GM20431 (cell line): ENCODE measurements around the gene USP6.
"Not testable (repeated sequence)": the region's sequence is repeated elsewhere in the genome, so short reads cannot be mapped to it uniquely, and the experiment has no call there.

Experiments used
- in situ Hi-C: fragments of 300-500 bp; cut with MseI, MboI; formaldehyde crosslinking; loops from one replicate; pipeline ENCODE4 v1.15.0; 2020; ENCODE audit warnings: low sequenced_read_pairs; ENCODE audit not compliant: unreplicated experiment

Gene USP6

DNA sequence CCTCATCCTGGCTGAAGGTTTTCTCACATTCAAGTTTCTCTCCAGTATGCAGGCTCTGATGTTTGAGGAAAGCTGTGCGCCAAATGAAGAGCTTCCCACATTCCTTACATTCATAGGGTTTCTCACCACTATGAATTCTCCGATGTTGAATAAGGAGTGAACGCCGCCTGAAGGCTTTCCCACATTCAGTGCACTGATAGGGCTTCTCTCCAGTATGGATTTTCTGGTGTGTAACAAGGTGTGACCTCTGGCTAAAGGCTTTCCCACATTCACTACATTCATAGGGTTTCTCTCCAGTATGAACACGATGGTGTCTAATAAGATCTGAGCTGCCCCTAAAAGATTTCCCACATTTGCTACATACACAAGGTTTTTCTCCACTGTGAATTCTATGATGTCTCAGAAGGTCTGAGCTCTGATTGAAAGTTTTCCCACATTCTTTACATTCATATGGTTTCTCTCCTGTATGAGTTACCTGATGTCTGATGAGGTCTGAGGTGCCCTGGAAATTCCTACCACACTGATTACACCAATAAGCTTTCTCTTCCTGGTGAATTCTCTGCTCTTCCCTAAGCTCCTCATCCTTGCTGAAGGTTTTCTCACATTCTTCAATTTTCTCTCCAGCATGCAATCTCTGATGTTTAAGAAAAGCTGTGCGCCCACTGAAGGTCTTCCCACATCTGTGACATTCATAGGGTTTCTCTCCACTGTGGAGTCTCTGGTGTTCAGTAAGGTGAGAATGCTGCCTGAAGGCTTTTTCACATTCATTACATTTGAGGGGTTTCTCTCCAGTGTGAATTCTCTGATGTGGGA is 67.0 kb downstream of the USP6 start:
- in situ Hi-C loops = no loop called here

DNA sequence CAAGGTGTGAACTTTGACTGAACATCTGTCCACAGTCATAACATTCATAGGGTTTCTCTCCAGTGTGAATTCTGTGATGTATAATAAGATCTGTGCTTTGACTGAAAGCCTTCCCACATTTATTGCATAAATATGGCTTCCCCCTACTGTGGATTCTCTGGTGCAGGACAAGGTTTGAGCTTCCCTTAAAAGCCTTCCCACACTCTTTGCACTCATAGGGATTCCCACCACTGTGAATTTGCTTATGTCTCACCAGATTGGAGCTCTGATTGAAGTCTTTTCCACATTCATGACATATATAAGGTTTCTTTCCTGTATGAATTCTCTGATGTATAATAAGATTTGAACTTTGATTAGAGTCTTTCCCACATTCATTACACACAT is 67.6 kb downstream of the USP6 start:
- in situ Hi-C loops = no loop called here

DNA sequence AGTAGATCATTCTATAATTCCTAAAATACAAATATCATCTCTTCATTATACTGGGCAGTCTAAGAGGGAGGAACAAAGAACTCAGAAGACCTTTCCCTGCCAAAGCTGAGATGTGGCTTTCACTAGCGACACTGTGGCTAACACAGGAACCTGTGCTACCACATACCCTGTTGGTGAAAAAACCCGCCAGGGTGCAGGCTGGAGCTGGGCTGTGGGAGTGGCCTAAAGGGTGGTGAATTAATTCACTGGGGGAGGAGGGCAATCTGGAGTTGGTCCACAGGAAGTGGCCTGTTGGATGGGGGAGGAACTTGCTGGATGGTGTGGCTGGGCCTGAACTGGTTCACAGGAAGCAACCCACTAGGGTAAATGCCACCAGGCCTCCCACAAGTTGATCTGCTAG is 68.5 kb downstream of the USP6 start:
- in situ Hi-C loops = no loop called here

DNA sequence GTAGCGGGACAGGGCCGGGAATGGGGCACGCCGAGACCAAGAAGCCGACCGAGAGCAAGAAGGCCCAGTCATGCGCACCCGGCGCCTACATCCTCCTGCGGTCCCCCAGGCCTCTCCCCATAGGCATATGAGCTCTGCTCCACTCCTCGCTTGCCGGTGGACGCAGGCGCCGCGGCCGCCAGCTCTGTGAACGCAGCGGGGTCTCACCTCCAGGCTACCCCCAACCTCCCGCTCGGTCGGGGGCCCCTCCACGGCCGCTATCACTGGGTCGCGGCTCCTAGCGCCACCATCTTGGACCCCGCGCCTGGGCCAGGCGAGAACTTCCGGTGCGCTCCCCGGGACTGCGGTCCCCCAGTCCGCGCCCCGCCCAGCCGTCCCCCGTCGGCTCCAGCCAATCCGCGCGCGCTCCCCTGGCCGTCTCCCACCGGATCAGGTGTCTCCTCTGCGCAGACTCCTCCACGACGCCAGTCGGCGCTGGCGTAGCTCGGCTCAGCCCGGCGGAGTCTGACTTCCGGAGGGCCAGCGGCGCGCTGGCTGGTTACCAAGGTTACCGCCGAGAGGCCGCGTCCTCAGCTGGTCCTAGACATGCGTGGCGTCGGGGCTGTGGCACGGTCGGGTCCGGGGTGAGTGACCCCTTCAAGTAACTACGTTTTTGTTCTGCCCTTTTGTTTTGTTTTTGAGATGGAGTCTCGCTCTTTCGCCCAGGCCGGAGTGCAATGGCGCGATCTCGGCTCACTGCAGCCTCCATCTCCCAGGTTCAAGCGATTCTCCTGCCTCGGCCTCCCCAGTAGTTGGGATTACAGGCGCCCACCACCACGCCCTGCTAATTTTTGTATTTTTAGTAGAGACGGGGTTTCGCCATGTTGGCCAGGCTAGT is 75.9 kb downstream of the USP6 start, which contains the start of gene ZNF594:
ZNF594 (minus strand) TSS at position 328 of the 877 bp plus-strand sequence. CDS start 7,612 bp downstream, outside the sequence.
- in situ Hi-C loops = no loop called here

DNA sequence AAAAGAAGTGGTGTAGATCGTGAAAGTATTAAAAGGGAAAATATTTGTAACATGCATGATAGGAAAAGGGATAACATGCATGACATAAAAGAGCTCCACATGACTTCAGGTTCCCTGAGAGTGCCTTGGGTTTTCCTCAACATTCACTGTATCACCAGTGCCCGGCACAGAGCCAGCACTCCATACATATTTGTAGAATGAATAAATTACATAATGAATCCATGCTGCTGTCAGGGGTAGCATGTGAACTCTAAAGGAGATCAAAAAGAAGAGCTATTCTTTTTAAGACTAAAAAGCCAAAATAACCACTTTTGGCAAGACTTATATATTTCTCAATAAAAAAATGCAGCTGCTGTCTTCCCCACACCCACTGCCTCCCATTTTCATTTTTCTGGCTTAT is 78.5 kb downstream of the USP6 start:
- in situ Hi-C loops = no loop called here

DNA sequence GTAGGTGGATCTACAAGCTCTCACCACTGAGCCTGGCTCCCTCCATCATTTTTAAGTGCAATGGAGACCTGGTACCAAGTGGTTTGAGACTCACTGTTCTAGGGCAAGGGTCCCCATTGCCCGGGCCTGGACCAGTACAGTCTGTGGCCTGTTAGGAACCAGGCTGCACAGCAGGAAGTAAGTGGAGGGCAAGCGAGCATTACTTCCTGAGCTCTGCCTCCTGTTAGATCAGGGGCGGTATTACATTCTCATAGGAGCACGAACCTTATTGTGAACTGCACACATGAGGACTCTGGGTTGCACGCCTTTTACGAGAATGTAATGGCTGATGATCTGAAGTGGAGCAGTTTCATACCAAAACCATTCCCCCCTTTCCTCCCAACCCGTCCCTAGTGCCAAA is 82.6 kb downstream of the USP6 start:
- in situ Hi-C loops = no loop called here

DNA sequence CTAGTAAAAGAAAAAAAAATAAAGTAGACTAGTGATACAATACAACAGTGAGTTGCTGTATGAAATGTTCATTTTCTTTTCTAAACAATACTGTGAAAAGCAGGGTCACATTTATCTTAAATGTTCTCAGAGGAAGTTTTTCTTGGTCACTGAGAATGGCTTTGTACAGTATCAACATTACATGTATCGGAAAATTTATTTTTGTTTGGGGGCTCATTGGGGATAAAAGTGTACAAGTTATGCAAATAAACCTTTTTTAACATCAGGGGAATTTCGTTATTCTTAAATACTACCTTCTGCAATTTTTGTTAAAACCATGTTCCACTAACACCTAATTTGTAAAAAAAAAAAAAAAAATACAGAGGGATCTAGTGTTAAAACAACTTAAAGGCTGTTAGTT is 84.5 kb downstream of the USP6 start:
- in situ Hi-C loops = no loop called here

DNA sequence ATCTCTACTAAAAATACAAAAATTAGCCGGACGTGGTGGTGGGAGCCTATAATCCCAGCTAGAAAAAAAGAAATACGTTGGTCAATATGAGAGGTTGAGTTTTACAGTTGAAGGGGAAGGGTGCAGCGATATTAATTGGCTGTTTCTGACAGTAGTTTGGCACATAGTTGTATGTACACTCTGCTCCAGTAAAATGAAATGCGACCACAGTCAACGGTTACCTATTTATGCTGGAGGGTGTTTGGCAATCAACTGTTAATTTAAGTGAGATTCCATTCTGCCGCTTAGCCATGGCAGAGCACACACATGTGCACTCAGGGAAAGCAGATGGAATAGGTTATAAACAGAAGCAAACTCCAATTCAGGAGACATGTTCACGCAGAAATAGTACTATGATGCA is 85.2 kb downstream of the USP6 start:
- in situ Hi-C loops = no loop called here

DNA sequence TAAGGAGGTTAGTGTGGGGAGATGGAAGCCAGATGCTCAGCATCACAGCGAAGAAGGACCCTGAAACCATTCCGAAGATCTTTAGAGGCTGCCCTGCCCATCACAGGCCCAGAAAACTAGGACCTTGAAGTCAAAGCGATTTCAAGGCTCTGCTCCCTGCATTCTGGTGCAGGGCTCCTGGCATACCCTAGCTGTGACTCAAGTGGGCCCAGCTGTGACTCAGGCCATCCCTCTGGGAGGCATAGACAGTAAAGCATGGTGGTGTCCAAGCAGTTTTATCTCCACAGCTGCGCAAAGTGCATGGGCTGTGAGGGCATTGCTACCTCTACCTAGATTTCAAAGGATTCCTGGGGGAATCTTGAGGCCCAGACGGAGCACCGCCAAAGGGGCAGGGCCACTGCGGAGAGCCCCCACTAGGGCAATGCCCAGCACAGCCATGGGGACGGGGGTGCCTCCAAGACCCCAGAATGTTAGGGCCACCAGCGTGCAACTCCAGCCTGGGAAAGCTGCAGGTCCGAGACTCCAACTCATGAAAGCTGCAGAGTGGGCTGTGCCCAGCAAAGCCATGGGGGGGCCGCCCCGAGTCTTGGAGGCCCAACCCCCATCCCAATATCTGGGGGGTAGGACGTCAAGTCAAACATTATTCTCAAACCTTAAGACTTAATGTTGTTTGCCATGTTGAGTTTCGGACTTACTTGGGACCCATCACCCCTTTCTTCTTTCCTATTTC is 87.5 kb downstream of the USP6 start:
- in situ Hi-C loops = no loop called here

DNA sequence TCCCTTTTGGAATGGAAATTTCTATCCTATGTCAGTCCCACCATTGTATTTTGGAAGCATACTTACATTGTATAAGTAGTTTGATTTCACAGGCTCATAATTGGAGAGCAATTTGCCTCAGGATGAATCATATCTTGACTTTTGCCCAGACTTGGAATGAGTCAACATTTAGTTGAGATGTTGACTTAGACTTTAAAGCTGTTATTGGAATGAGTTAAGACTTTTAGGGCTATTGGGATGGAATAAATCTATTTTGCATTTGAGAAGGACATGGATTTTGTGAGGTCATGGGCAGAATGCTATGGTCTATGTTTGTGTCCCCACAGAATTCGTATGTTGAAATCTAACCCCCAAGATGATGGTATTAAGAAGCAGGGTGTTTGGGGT is 88.1 kb downstream of the USP6 start:
- in situ Hi-C loops = no loop called here

DNA sequence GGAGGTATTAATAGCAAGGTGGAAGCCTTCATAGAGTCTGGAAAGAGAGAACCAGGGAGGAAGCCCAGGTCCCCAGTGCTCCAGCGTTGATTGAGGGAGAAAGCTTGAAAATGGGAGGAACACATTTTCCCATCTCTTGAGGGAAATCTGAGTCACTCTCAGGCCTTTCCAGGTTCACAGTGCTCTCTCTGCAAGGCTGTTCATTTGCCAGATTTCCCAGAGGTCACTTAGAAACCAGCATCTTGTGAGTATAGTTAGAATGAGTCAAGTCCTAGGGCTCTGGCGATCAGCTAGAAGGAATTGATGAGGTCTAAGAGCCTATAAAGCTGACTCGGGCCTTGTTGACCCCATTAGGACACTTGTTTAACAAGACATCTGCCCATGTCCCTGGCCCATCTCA is 93.6 kb downstream of the USP6 start:
- in situ Hi-C loops = no loop called here

DNA sequence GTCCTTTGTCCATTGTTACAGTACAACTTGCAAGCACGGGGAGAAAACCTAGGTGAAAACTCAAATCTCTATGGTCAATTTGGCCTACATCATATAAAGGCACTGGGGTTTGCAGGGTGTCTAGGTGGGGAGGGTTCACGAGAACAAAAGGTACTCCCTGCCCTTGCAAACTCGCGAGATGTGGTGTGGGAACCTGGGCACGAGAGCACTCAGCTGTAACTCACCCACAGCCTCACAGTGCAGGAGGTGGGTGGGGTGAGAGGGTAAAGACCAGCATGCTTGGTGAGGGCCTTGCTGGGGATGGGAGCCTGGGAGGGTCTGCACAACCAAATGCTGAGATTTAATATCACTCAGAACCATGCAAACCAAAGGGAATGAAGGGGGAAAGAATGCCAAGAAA is 94.3 kb downstream of the USP6 start:
- in situ Hi-C loops = no loop called here

DNA sequence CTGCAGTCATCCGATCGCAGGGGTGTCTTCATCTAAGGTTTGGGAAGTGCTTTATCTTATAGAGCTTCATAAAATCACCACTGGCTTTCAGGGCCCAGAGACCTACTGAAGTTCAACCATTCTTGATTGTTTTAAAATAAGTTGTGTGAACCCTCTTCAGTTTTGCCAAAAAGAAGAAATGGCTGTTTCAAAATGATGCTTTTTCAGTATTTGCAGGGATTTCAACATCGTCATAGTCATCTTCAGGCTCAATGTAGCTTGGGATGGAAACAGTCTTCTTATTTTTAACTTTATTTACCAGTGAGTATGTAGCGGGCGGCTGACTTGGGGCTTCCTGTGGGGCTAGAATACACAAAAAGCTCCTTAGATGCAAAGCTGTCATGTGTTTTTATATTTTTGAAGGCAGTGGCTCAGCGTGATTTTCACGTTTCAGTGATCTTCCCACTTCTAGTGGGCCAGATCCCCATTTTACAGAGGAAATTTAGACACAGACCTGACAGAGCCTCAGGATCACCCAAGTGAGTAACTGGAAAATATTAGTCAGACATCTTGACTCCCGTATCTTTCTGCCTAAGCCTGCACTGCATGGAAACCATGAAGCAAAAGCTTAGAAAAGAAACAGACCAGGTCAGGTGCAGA is 94.9 kb downstream of the USP6 start:
- in situ Hi-C loops = no loop called here

DNA sequence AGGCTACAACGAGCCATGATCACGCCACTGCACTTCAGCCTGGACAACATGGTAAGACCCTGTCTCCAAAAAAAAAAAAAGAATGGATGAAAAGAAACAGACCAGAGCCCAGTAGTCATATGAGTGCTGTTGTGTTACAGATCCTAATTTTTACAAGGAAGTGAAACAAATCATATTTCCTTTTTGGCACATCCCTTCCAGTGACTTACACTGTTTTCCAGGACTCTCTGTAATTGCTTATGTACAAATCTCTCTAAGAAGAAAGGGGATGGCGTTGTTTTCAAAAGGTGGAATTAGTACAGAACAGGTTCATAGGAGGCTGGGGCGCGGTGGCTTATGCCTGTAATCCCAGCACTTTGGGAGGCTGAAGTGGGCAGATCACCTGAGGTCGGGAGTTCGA is 95.6 kb downstream of the USP6 start:
- in situ Hi-C loops = no loop called here

DNA sequence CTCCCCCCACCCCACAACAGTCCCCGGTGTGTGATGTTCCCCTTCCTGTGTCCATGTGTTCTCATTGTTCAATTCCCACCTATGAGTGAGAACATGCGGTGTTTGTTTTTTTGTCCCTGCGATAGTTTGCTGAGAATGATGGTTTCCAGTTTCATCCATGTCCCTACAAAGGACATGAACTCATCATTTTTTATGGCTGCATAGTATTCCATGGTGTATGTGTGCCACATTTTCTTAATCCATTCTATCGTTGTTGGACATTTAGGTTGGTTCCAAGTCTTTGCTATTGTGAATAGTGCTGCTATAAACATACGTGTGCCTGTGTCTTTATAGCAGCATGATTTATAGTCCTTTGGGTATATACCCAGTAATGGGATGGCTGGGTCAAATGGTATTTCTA is 101.7 kb downstream of the USP6 start:
- in situ Hi-C loops = not testable (repeated sequence)

DNA sequence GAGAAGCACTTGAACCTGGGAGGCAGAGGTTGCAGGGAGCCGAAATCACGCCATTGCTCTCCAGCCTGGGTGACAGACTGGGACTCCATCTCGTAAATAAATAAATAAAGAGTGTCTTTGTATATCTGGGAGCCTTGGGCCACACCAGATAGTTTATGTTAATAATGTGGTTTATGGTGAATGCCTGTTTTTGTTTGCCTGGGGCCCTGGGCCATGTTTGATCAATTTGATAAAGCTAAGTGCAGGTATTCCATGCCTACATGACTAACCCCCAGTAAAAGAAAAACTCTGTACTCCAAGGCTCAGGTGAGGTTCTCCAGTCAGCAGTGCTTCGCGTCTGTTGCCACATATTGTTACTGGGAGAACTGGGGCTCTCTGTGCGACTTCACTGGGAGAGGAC is 103.7 kb downstream of the USP6 start:
- in situ Hi-C loops = no loop called here

DNA sequence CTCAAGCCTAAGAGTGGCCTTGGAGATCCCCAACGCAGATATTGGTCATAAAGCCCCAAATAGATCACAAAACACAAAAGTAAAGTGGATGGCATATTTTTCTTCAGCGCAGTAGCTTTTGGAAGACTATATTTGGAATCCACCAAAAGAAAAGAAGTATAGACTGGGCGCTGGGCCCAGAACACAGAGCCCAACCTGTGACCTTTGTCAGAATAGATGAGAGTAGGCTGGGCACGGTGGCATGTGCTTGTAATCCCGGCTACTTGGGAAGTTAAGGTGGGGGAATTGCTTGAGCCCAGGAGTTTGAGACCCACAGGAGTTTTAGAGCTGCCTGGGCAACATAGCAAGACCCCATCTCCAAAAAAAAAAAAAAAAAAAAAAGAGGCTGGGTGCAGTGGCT is 104.2 kb downstream of the USP6 start:
- in situ Hi-C loops = no loop called here

DNA sequence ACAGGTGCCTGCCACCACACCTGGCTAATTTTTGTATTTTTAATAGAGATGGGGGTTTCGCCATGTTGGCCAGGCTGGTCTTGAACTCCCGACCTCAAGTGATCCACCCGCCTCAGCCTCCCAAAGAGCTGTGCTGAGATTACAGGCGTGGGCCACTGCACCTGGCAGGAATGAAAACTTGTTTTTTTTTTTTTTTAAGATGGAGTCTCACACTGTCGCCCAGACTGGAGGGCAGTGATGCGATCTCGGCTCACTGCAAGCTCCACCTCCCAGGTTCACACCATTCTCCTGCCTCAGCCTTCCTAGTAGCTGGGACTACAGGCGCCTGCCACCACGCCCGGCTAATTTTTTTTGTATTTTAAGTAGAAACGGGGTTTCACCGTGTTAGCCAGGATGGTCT is 106.1 kb downstream of the USP6 start:
- in situ Hi-C loops = not testable (repeated sequence)
